ENCODE data around the gene SEPSECS. TPM values are rescaled to one million over a fixed set of nuclear protein-coding genes. Genes with fewer than 3 reads are reported as not detected.

The SEPSECS gene
- total and polyA plus RNA-seq, 2 of the 13 experiments (the other 11 are each of a cell fraction or from before 2014, with no cell fraction given): 9.4 to 14.3 TPM

DNA sequence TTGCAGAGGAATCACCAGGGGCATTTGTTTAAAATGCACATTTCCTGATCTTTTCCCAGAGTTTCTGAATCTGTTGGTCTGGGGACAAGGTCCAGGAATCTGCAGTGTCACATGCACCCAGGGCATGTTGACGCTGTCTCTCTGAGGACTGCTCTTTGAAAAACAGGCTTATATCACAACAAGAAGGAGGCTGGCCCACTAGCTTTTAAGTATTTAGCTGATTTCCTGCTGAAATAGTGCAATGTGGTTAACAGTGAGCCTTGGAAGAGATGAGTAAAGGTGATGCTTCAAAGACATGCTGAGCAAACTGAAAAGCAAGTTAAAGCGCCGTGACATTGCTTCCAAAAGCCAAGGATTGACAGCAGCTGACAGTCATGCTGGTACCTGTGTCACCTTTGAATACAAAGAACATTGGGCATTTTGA lies 18.6 kb upstream of the SEPSECS start (continued):
- TF ChIP-seq SRSF1 (optimal IDR thresholded peaks at IDR 0.05; ENCODE audit: low read depth, low read length) (no peak), ZBTB8A (CRISPR knock-in tag; IDR thresholded peaks at IDR 0.05; ENCODE audit: borderline replicate concordance, low read depth) (no peak), MAFG (CRISPR knock-in tag; IDR thresholded peaks at IDR 0.05) (no peak), RARG (CRISPR knock-in tag; IDR thresholded peaks at IDR 0.05; ENCODE audit: low read depth) (no peak), ZSCAN22 (CRISPR knock-in tag; IDR thresholded peaks at IDR 0.05) (no peak), ZBTB38 (CRISPR knock-in tag; IDR thresholded peaks at IDR 0.05) (no peak), ONECUT2 (CRISPR knock-in tag; IDR thresholded peaks at IDR 0.05) (no peak), ELF4 (CRISPR knock-in tag; IDR thresholded peaks at IDR 0.05; ENCODE audit: borderline replicate concordance) (no peak), STAT5B (CRISPR knock-in tag; IDR thresholded peaks at IDR 0.05) (no peak), ETS1 (CRISPR knock-in tag; IDR thresholded peaks at IDR 0.05) (no peak), AHDC1 (CRISPR knock-in tag; IDR thresholded peaks at IDR 0.05; ENCODE audit: borderline replicate concordance) (peak; percentile 42; the same call in 1 of the 2 replicates), ZNF883 (CRISPR knock-in tag; IDR thresholded peaks at IDR 0.05; ENCODE audit: not compliant biosample characterization) (no peak), MYPOP (CRISPR knock-in tag; IDR thresholded peaks at IDR 0.05) (no peak), FOXA3 (CRISPR knock-in tag; IDR thresholded peaks at IDR 0.05) (peak; percentile 78), NR0B2 (CRISPR knock-in tag; IDR thresholded peaks at IDR 0.05) (no peak), CENPBD1 (CRISPR knock-in tag; IDR thresholded peaks at IDR 0.05; ENCODE audit: borderline replicate concordance, low read depth) (no peak), PHF8 (CRISPR knock-in tag; IDR thresholded peaks at IDR 0.05) (no peak), NFKBIZ (CRISPR knock-in tag; IDR thresholded peaks at IDR 0.05) (no peak), FLYWCH1 (CRISPR knock-in tag; IDR thresholded peaks at IDR 0.05) (no peak), GATA4 (IDR thresholded peaks at IDR 0.05; ENCODE audit: borderline replicate concordance, low read depth) (no peak), IKZF4 (CRISPR knock-in tag; IDR thresholded peaks at IDR 0.05; ENCODE audit: borderline replicate concordance, low read depth, not compliant biosample characterization) (no peak), CREB1 (IDR thresholded peaks at IDR 0.05) (no peak), CREB1 (CRISPR knock-in tag; IDR thresholded peaks at IDR 0.05) (no peak)
